ENCODE measurements around the gene EIF1. TPM values are rescaled to one million over a fixed set of nuclear protein-coding genes. Genes with fewer than 3 reads are reported as not detected.
"Not testable (repeated sequence)": the region's sequence is repeated elsewhere in the genome, so short reads cannot be mapped to it uniquely, and the experiment has no call there.

EIF1 gene
- polyA plus RNA-seq, 6 donors from 2014 or later: 1,122 to 1,685 (median 1,504) TPM

DNA sequence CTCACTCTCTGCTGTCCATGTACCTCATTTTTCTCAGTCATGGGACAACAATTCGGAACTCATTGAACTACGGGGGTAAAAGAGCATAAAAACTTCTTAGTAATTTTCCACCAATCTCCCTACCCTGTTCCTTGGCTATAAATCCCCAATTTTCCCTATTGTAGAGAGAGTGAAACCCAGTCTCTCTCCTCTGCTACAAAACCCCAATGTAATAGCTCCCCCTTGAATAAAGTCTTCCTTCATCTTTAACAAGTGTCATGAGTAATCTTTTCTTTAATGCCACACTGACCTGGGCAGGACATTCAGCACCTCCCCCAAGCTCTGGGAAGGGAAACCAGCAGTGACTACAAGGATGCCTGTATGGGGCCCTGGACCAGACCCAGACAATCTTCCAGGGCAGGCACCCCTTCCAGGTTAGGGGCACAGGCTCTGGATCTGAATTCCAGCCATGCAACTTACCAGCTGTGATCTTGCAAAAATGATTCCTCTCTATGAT is 10.2 kb upstream of the EIF1 start:
- H3K27ac Mint-ChIP-seq: peak overlapping the region; percentile 74 to 95 (median 90)
- no peaks in the 10 kb centered on the region for H3K27me3 Mint-ChIP-seq
- peaks cover 0 to 5% (median 3%) of the 10 kb centered on the region in 7 donors for H3K9me3 Mint-ChIP-seq
- DNase-seq: no peak
- peaks cover 0 to 4% of the 10 kb centered on the region in 2 donors for H3K36me3 Mint-ChIP-seq
- no peak for ATAC-seq (ENCODE audit: low read depth in 2 of 2)
- peak overlapping the region; percentile 71 to 93 (median 84) for H3K4me3 Mint-ChIP-seq
- peaks cover 40 to 56% (median 44%) of the 10 kb centered on the region in 3 donors for H3K4me1 Mint-ChIP-seq

DNA sequence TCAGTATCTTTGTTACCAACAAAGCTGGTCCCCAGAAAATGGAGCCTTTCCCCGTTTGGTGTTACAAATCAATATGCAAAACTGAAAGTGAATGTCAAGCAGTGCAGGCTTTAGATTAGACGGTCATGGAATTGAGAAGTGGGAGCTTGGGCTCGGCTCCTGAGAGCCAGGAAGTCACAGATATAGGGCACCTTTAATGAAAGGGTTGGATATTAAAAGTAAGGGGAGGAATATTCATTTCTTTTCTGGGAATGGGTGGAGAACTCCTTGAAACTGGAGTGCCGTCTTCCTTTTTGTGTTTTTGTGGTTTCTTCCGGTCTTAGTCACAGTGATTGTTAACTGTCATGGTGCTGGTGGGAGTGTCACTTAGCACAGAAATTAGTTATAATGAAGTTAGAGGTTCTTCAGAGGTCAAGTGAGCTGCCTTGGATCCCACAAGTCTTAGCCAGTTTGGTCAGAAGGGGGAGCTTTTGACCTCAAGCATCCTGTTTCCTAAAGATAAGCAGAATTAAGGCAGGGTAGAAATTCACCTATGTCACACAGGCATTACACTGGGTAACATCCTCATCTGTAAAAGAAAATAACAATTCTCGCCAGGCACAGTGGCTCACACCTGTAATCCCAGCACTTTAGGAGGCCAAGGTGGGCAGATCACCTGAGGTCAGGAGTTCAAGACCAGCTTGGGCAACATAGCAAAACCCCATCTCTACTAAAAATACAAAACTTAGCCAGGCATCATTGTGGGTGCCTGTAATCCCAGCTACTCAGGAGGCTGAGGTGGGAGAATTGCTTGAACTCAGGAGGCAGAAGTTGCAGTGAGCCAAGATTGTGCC is 9.6 kb upstream of the EIF1 start:
- H3K4me1 Mint-ChIP-seq: peaks cover 40 to 56% (median 44%) of the 10 kb centered on the region in 3 donors
- H3K9me3 Mint-ChIP-seq: peaks cover 0 to 5% (median 3%) of the 10 kb centered on the region in 7 donors
- peak overlapping the region; percentile 88 to 95 (median 91) for H3K27ac Mint-ChIP-seq
- peaks cover 0 to 4% of the 10 kb centered on the region in 2 donors for H3K36me3 Mint-ChIP-seq
- DNase-seq (peak; percentile 39), ATAC-seq (ENCODE audit: low read depth in 2 of 2) (peak; percentile 25 to 32)
- H3K4me3 Mint-ChIP-seq: peak overlapping the region; percentile 71 to 93 (median 84)
- no peaks in the 10 kb centered on the region for H3K27me3 Mint-ChIP-seq

DNA sequence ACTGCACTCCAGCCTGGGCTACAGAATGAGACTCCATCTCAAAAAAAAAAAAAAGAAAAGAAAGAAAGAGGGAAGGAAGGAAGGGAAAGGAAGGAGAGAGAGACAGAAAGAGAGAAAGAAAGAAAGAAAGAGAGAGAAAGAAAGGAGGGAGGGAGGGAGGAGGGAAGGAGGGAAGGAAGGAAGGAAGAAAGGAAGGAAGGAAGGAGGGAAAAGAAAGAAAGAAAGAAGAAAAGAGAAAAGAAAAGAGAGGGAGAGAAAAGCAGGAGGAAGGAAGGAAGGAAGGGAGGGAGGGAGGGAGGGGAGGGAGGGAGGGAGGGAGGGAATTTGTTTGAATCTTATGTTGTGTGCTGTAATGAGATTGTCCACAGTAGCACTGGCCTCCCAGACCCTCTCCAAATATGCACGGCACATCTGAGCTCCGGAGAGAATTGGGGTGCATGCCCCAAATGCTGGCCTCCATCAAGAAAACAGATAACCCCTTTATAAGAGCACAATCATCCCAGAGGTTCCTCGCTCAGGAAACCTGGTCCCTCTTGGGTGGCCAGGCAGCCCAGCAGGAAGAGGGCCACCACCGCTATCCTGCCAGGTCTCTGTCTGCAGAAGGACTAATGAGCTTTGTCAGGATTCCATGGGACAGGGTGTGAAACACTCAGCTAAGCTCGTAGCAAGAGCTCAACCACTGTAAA is 8.8 kb upstream of the EIF1 start:
- no peak for DNase-seq
- Mint-ChIP-seq H3K27ac (peak overlapping the region in 3 of 6 donors; percentile 21 to 91 (median 88)), H3K4me3 (peak overlapping the region in 1 of 8 donors; percentile 71), H3K9me3 (peaks cover 0 to 5% (median 3%) of the 10 kb centered on the region in 7 donors), H3K27me3 (no peaks in the 10 kb centered on the region), H3K4me1 (peaks cover 38 to 53% (median 41%) of the 10 kb centered on the region in 3 donors), H3K36me3 (peaks cover 0 to 4% of the 10 kb centered on the region in 2 donors)
- no peak for ATAC-seq (ENCODE audit: low read depth in 2 of 2)

DNA sequence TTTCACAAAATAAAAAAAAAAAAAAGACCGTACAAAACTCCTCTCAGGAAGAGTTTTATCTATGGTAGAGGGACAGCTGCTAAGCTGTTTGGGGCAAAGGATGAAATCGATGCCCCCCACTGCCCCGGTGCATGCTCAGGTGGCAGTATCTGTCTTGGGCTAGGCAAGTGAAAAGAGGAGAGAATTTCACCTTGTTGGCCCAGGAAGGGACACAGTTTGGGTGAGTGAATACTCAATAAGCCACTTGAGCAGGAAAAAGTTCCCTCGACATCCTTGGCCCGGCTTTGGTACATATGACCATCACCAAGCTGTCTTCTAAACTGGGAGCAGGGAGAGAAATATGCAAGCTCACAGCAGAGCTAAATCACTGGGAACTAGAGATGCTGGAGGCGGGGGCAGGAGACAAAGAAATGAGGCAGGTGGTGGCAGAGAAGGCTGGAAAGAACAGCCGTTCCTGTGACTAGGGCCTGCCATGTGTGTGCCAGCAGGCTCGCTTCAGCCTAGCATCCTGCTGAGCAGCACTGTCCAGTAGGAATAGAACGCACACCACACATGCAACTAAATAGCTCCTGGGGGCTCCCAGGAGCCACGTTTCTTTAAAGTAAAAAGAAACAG is 8.2 kb upstream of the EIF1 start:
- H3K9me3 Mint-ChIP-seq: peaks cover 0 to 5% (median 3%) of the 10 kb centered on the region in 7 donors
- peaks cover 37 to 48% (median 39%) of the 10 kb centered on the region in 3 donors for H3K4me1 Mint-ChIP-seq
- H3K27me3 Mint-ChIP-seq: no peaks in the 10 kb centered on the region
- H3K36me3 Mint-ChIP-seq: peaks cover 0 to 4% of the 10 kb centered on the region in 2 donors
- DNase-seq (no peak), ATAC-seq (ENCODE audit: low read depth in 2 of 2) (no peak)
- peak overlapping the region in 1 of 8 donors; percentile 40 for H3K4me3 Mint-ChIP-seq
- peak overlapping the region in 1 of 6 donors; percentile 39 for H3K27ac Mint-ChIP-seq

DNA sequence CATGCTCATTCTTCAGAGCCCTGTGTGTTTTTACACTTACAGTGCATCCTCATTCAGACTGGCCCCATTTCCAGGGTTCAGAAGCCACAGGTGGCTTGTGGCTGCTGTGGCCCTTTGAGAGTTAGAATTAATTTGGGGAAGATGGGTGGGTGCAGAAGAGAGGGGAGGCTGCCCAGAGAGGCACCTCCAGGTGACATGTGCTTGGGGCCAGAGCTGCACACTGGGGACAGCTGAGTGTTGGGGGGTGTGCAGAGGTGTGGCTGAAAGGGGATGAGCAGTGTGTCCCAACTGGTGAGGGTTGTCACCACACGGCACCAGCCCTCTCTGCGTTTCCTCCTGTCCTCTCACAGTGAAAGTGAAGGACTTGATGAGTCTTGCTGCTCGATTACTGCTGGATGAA is 6.9 kb upstream of the EIF1 start:
- peaks cover 0 to 4% (median 0%) of the 10 kb centered on the region in 7 donors for H3K9me3 Mint-ChIP-seq
- no peaks in the 10 kb centered on the region for H3K27me3 Mint-ChIP-seq
- no peak for DNase-seq
- peak overlapping the region in 1 of 6 donors; percentile 57 for H3K27ac Mint-ChIP-seq
- ATAC-seq (ENCODE audit: low read depth in 2 of 2): no peak
- H3K36me3 Mint-ChIP-seq: no peaks in the 10 kb centered on the region
- H3K4me1 Mint-ChIP-seq: peaks cover 28 to 37% (median 30%) of the 10 kb centered on the region in 3 donors
- no peak overlapping the region for H3K4me3 Mint-ChIP-seq

DNA sequence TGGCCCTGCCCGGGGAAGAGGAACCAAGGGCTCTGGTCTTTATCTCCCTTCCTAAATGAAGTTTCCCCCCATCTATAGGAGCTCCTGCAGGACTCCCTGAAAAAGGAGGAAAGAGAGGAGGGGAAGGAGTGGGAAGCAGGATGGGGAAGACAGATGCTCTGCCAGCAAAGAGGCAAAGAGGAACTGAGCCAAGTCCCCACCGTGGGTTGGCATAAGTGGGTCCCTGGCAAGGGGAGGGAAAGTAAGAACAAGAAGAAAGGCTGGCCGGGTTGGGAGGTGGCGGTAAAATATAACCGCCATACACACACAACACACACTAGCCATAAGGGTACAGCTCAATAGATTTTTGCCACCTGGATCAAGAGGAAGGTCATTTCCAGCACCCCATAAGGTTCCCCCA is 6.1 kb upstream of the EIF1 start:
- H3K4me3 Mint-ChIP-seq: no peak overlapping the region
- H3K9me3 Mint-ChIP-seq: peaks cover 0 to 4% (median 0%) of the 10 kb centered on the region in 7 donors
- ATAC-seq (ENCODE audit: low read depth in 2 of 2): no peak
- H3K27ac Mint-ChIP-seq: peak overlapping the region in 1 of 6 donors; percentile 77
- no peaks in the 10 kb centered on the region for H3K27me3 Mint-ChIP-seq
- peaks cover 25 to 33% (median 29%) of the 10 kb centered on the region in 3 donors for H3K4me1 Mint-ChIP-seq
- DNase-seq: no peak
- H3K36me3 Mint-ChIP-seq: no peaks in the 10 kb centered on the region

DNA sequence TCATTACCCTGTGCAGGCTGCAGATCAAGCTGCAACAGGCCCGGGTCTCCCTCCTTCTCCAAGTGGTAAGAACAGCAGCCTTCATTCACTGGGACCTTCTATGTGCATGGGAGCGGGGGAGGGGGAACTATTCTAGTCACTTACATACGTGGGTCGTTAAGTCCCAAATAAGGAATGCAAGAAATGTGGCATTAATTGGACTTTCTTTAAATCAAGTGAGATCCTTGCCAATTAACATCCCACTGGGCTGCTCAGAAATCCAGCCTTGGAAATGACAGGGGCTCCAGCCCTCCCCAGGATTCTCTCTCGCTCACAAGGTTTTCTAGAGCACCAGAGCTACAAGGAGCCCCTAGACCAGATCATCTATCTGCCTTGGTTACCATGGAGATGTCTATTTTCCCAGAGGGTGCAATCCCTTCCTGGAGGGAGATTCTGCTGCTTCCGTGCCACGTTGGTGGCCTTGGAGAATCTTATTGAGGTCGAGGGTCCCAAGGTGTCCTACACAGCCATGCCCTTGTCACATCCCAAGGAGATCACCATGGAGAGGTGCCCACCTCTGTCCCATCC is 5.2 kb upstream of the EIF1 start:
- Mint-ChIP-seq H3K4me1 (peaks cover 23 to 35% (median 31%) of the 10 kb centered on the region in 3 donors), H3K36me3 (no peaks in the 10 kb centered on the region), H3K27ac (peak overlapping the region in 1 of 6 donors; percentile 52), H3K4me3 (peak overlapping the region in 1 of 8 donors; percentile 12), H3K27me3 (no peaks in the 10 kb centered on the region), H3K9me3 (peaks cover 0 to under 1% (median 0%) of the 10 kb centered on the region in 7 donors)
- ATAC-seq (ENCODE audit: low read depth in 2 of 2) (no peak), DNase-seq (no peak)

DNA sequence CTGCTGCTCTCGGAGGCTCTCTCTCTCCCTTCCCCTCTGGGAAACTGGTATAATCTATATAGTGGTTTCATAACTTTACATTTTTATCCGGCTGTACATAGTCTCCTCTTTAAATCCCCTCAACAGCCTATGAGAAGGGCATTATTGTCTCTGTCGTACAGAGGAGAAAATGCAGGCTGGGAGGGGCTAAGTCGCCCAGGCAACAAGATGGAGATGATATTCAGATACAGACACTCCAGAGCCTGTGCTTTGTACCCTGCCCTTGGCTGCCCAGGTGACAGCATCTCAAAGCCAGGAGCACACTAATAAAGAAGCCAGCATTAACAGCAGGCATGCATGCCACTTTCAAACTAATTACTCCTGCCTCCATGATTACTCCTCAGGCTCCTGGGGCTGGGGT is 4.7 kb upstream of the EIF1 start:
- Mint-ChIP-seq H3K36me3 (no peaks in the 10 kb centered on the region), H3K9me3 (no peaks in the 10 kb centered on the region), H3K27me3 (no peaks in the 10 kb centered on the region), H3K4me1 (peaks cover 18 to 32% (median 31%) of the 10 kb centered on the region in 3 donors), H3K27ac (no peak overlapping the region), H3K4me3 (peak overlapping the region in 1 of 8 donors; percentile 12)
- DNase-seq: no peak
- ATAC-seq (ENCODE audit: low read depth in 2 of 2): no peak

DNA sequence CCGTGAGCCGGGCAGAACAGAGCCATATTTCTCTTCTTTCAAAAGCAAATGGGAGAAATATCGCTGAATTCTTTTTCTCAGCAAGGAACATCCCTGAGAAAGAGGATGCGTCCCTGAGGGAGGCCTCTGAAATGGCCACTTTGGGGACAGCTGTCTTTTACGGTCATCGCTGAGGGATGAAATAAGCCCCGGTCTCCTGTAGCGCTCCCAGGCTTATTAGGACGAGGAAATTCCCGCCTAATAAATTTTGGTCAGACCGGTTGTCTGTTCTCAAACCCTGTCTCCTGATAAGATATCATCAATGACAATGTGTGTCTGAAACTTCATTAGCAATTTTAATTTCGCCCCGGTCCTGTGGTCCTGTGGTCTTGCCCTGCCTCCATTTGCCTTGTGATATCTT is 2.9 kb upstream of the EIF1 start:
- Mint-ChIP-seq H3K27ac (peak overlapping the region in 1 of 6 donors; percentile 79), H3K4me3 (peak overlapping the region in 1 of 8 donors; percentile 53), H3K4me1 (peaks cover 20 to 37% (median 36%) of the 10 kb centered on the region in 3 donors)
- H3K36me3 Mint-ChIP-seq; DNase-seq; ATAC-seq (ENCODE audit: low read depth in 2 of 2); H3K27me3 Mint-ChIP-seq; H3K9me3 Mint-ChIP-seq: not testable (repeated sequence)

DNA sequence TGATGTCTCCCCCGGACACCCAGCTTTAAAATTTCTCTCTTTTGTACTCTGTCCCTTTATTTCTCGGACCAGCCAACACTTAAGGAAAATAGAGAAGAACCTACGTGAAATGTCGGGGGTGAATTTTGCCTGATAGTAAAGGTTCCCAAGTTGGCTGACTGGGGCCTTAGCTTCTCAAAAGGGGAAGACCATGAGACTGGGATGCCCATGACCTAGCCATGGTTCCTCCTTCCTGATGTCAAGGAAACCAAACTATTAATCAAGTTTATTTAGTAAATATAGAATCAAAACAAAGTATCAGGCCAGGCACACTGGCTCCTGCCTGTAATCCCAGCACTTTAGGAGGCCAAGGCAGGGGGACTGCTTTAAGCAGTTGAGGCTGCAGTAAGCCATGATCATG is 2.4 kb upstream of the EIF1 start:
- H3K36me3 Mint-ChIP-seq: peaks cover 6 to 9% of the 10 kb centered on the region in 2 donors
- H3K4me1 Mint-ChIP-seq: peaks cover 20 to 42% (median 36%) of the 10 kb centered on the region in 3 donors
- ATAC-seq (ENCODE audit: low read depth in 2 of 2): no peak

DNA sequence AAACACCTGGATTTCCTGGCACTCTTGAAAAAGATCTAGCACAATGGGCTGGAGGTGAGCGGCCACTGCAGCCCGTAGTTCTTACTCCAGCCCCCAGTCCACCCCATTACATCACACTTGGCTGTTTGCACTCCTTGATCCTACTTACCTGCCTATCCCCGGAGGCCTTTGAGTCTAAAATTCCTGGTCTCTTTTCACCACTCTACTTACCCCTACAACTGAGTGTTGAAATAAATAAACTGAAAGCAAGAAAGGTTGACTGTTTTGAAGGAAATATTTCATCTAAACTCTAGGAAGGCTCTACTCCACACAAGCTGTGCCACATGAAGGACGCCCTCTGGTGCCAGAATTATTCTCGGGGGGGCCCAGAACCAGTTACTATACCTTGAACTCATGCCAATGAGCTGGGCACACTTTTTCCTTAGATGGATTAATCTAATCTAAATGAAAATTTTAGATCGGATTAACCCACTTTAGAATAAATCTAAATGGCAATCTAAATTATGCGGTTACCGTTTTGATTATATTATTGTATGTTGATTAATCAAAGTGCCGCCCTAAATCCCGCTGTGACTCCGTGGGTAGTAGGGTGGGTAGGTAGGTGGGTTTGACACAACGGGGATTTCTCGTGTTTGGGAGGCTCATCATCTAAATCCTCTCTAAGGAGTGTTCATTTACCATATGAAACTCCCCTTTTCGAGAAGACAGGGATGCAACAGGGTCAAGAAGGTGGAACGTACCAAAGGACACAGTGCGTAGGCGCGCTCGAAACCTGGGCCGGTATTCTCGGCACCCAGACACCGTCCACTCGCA is 651 bp upstream of the EIF1 start:
- Mint-ChIP-seq H3K27me3 (no peaks in the 10 kb centered on the region), H3K4me1 (peaks cover 22 to 43% (median 43%) of the 10 kb centered on the region in 3 donors), H3K27ac (peak overlapping the region; percentile 99 to 100 (median 100)), H3K4me3 (peak overlapping the region; percentile 92 to 100 (median 98)), H3K9me3 (no peaks in the 10 kb centered on the region), H3K36me3 (peaks cover 9 to 16% of the 10 kb centered on the region in 2 donors)
- ATAC-seq (ENCODE audit: low read depth in 2 of 2) (peak; percentile 2 to 6), DNase-seq (no peak)

More for the DNA sequence above, 2.4 kb upstream of the EIF1 start:
- Mint-ChIP-seq H3K27me3 (no peaks in the 10 kb centered on the region), H3K27ac (peak overlapping the region in 2 of 6 donors; percentile 54 to 79), H3K4me3 (no peak overlapping the region), H3K9me3 (no peaks in the 10 kb centered on the region)
- no peak for DNase-seq

Measured in naive B cell (primary cell).